Activated naive CD4-positive, alpha-beta T cell treated with anti-CD3 and anti-CD28 coated beads, Interleukin-2, amount 10 ng/mL, durations not matched to agents 7 days and 5 days (primary cell): ENCODE data around the gene TBX10.

Source experiments
- CTCF ChIA-PET: fragments of 350-600 bp; sonication (Branson Sonifier 250); formaldehyde crosslinking; loops from one replicate; lab custom pipeline; 2021; ENCODE audit warnings: antibody characterized with exemption; lab: Charles Lee
- DNase-seq: peaks from one replicate; pipeline ENCODE4 v3.0.0-alpha.2; 2020
- H3K27ac Mint-ChIP-seq: one replicate; pipeline ENCODE4 v1.8.0; 2021; ENCODE audit warnings: mild to moderate bottlenecking, moderate library complexity, mixed read lengths
- H3K27me3 Mint-ChIP-seq: one replicate; pipeline ENCODE4 v1.8.0; 2021; ENCODE audit warnings: mild to moderate bottlenecking, mixed read lengths
- H3K36me3 Mint-ChIP-seq: one replicate; pipeline ENCODE4 v1.8.0; 2021; ENCODE audit warnings: mixed read lengths
- H3K4me1 Mint-ChIP-seq: one replicate; pipeline ENCODE4 v1.8.0; 2021; ENCODE audit warnings: mixed read lengths
- H3K4me3 Mint-ChIP-seq: one replicate; pipeline ENCODE4 v1.8.0; 2021; ENCODE audit warnings: mild to moderate bottlenecking, moderate library complexity, mixed read lengths
- H3K9me3 Mint-ChIP-seq: one replicate; pipeline ENCODE4 v1.8.0; 2021; ENCODE audit warnings: mixed read lengths

TBX10 gene

DNA sequence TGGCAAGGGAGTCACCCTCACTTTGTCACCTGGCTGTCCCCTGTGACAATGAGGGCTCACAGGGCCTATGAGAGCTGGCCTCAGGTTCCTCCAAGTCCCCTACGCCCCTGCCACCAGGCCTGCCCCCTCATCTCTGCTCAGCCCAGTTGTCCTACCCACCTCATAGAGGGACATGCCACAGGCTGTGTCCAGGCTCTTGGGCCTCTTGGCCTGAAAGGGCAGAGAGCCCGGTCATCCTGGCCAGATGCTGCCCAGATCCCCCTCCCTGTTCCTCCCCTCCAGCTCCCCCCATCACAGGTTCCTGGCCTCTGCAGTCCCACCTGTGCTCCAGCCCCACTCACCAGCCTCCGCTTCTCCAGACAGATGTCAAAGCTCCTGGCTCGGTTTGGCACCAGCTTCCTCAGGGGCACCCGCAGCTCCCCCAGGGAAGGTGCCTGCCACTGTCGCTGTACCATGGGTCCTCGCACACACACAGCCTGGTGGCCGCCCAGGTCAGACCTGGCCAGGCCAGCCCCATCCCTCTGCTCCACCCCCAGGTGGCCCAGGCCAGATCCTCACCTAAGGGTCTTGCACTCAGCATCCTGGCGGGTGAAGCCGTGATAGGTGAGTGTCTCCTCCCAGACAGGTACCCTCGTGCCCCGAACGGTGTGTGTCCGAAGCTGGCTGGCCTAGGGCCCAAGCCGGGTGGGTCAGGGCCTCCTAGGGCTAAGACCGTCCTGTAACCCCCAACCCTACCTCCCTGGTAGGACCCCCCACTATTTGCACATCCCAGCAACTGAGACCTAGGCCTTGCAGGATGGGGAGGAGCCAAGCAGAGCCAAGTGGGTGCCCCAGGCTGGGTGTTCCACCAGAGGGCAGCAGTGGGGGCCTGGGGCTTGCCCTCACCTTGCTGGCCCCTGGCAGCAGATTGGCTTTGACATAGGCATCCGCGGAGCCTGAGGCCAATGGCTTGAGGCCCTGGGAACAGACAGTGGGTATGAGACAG, 24.5 kb downstream of the TBX10 start:
- Mint-ChIP-seq H3K4me1 (peaks cover 37% of the 10 kb centered on the region), H3K27me3 (peaks cover 14% of the 10 kb centered on the region), H3K36me3 (peaks cover 16% of the 10 kb centered on the region), H3K9me3 (no peaks in the 10 kb centered on the region), H3K27ac (peak overlapping the region; percentile 98), H3K4me3 (peak overlapping the region; percentile 67)
- DNase-seq: peak; percentile 76
- CTCF ChIA-PET: interaction anchor here (0.7 to 2.7 kb wide), 6 partner anchors 14 to 81 kb away, joined by 3 to 36 read pairs (median 6); partner anchors contain the start of genes GSTP1 and NUDT8

DNA sequence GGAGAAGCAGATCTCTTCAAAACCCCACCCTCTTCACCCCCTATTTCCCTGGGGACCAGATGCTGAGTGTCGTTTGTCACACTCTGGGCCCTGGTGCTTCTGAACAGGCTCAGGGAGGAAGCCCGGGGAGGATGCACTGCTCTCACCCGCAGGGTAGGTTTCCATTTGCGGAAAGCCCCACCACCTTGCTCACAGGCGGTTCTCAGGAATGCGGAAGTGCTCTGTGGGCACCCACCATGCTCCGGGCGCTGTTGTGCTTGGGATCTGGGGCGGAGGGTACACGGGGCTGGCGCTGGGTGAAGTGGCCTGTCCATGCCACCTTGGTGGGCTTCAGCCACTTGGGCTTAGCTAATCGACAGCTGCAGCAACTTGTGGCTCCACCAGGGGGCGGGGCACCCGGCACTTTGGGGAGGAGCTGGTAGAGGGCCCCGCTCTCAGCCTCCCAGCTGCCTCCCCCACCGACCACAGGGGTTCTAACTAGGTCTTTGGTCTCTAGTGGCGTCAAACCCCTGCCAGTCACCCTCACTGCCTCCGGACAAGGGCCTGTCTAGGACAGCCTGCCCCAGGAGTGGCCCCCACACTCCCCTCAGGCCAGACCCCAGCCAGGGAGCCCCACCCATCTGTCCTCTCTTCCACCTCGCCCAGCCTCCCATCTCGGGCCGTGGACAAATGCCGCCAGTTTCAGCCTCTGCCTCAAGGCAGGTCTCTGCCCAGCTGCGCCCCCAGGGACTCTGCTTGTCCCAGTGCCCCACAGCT, 25.4 kb downstream of the TBX10 start:
- H3K27ac Mint-ChIP-seq: peak overlapping the region; percentile 98
- H3K9me3 Mint-ChIP-seq: no peaks in the 10 kb centered on the region
- peaks cover 37% of the 10 kb centered on the region for H3K4me1 Mint-ChIP-seq
- H3K27me3 Mint-ChIP-seq: peaks cover 14% of the 10 kb centered on the region
- peak overlapping the region; percentile 67 for H3K4me3 Mint-ChIP-seq
- DNase-seq: peak; percentile 89
- peaks cover 19% of the 10 kb centered on the region for H3K36me3 Mint-ChIP-seq
- CTCF ChIA-PET: interaction anchor here (0.7 to 2.7 kb wide), 6 partner anchors 15 to 82 kb away, joined by 3 to 36 read pairs (median 6); partner anchors contain the start of genes GSTP1 and NUDT8

DNA sequence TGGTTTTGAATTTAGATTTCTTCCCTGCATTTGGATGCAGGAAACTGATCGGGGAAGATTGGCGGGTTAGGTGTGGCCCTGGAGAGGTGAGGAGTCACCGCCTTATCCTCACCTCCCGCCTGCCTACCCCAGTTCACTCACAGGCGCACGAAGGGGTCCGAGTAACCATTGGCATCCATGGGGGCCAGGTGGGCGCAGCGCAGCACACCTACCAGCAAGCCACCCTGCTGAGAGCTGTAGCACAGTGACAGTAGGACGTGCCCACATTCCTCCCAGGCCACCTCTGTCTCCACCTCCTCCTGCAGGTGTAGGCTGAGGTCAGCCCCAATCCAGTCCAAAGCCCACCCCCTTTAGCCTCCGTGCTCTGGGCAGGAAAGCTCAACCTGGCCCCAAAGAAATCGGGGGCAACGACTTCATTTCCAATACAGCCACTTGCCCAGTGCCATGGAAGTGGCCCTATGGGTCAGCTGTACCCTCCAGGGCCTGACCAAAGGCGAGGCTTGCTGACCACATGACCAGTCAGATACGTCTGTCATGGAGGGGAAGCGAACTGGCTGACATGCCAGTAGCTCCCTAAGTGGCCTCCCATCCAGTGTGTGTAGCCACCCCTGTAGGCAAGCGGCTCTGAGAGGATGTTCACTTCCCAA, 26.1 kb downstream of the TBX10 start:
- H3K27ac Mint-ChIP-seq: peak overlapping the region; percentile 98

DNA sequence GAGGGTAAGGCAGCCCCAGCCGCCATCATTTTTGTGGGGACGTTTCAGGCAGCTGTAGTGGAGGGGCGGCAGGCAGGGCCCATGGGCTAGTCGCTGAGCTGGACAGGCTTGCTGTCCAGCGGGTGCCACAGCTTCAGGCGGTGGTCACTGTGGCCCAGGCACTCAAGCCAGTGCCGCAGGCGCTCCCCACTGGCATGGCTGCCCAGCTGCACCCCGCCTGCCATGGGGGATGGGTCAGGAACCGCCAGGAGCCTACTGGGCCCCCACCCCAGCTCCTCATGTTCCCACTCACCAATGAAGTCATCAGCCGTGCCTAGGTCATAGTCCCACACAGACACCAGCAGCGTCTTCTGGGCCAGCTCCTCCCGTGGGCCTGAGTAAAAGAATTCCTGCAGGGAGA, 26.8 kb downstream of the TBX10 start:
- H3K9me3 Mint-ChIP-seq: no peaks in the 10 kb centered on the region
- peak; percentile 19 for DNase-seq
- H3K27ac Mint-ChIP-seq: peak overlapping the region; percentile 98
- peaks cover 47% of the 10 kb centered on the region for H3K4me1 Mint-ChIP-seq
- H3K36me3 Mint-ChIP-seq: peaks cover 25% of the 10 kb centered on the region
- peaks cover 14% of the 10 kb centered on the region for H3K27me3 Mint-ChIP-seq
- no peak overlapping the region for H3K4me3 Mint-ChIP-seq
- CTCF ChIA-PET: no interaction called here

More for the DNA sequence above, 26.1 kb downstream of the TBX10 start:
- peaks cover 23% of the 10 kb centered on the region for H3K36me3 Mint-ChIP-seq
- no peaks in the 10 kb centered on the region for H3K9me3 Mint-ChIP-seq
- H3K4me3 Mint-ChIP-seq: peak overlapping the region; percentile 67
- peak; percentile 20 for DNase-seq
- peaks cover 40% of the 10 kb centered on the region for H3K4me1 Mint-ChIP-seq
- CTCF ChIA-PET: interaction anchor here (1.6 to 2.7 kb wide), 4 partner anchors 16 to 78 kb away, joined by 6 to 36 read pairs (median 6); partner anchors contain the start of gene NUDT8
- peaks cover 14% of the 10 kb centered on the region for H3K27me3 Mint-ChIP-seq

DNA sequence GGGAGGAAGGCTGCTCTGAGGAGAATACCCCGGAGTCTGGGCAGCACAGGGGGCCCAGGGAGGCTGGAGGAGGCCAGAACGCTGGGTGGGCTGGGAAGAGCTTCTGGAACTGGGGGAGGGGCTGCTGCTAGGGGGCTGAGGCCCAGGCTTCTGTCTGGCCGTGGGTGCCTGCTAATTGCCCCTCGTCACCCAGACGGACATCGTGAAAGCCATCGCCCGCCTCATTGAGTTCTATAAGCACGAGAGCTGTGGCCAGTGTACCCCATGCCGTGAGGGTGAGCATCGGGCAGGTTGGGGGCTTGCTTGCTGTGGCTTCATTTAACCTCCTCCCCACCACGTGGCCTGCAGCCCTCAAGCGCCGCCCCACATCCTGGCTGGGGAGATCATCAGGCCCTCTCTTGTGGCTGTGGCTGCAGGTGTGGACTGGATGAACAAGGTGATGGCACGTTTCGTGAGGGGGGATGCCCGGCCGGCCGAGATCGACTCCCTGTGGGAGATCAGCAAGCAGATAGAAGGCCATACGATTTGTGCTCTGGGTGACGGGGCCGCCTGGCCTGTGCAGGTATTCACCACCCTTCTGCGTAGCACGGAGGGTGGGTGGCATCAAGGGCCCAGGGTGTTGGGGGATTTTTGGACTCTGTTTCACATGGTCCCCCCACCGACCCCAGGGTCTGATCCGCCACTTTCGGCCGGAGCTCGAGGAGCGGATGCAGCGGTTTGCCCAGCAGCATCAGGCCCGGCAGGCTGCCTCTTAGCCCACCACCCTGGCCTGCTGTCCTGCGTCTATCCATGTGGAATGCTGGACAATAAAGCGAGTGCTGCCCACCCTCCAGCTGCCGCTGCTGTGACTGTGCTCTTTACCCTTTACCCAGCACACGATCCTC, 27.6 kb downstream of the TBX10 start:
- peaks cover 48% of the 10 kb centered on the region for H3K4me1 Mint-ChIP-seq
- peak overlapping the region; percentile 98 for H3K27ac Mint-ChIP-seq
- CTCF ChIA-PET: no interaction called here

DNA sequence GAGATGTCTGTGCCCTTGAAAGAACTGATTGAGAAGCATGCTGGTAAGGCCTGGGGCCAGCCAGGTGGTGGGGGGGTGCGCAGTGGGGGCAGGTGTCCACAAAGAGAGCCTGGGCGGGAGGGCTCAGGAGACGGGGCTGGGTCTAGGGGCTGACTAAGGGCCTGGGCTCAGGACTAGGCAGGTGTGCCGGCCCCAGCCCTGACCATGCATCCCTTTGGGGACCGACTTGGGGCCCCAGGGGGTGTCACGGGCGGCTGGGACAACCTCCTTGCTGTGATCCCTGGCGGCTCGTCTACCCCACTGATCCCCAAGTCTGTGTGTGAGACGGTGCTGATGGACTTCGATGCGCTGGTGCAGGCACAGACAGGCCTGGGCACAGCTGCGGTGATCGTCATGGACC, 28.4 kb downstream of the TBX10 start:
- CTCF ChIA-PET: no interaction called here
- Mint-ChIP-seq H3K4me3 (no peak overlapping the region), H3K4me1 (peaks cover 47% of the 10 kb centered on the region), H3K27me3 (peaks cover 10% of the 10 kb centered on the region), H3K9me3 (no peaks in the 10 kb centered on the region), H3K27ac (no peak overlapping the region), H3K36me3 (peaks cover 25% of the 10 kb centered on the region)
- peak; percentile 18 for DNase-seq

More for the DNA sequence above, 27.6 kb downstream of the TBX10 start:
- H3K4me3 Mint-ChIP-seq: no peak overlapping the region
- no peaks in the 10 kb centered on the region for H3K9me3 Mint-ChIP-seq
- peaks cover 25% of the 10 kb centered on the region for H3K36me3 Mint-ChIP-seq
- DNase-seq: peak; percentile 19
- peaks cover 14% of the 10 kb centered on the region for H3K27me3 Mint-ChIP-seq

DNA sequence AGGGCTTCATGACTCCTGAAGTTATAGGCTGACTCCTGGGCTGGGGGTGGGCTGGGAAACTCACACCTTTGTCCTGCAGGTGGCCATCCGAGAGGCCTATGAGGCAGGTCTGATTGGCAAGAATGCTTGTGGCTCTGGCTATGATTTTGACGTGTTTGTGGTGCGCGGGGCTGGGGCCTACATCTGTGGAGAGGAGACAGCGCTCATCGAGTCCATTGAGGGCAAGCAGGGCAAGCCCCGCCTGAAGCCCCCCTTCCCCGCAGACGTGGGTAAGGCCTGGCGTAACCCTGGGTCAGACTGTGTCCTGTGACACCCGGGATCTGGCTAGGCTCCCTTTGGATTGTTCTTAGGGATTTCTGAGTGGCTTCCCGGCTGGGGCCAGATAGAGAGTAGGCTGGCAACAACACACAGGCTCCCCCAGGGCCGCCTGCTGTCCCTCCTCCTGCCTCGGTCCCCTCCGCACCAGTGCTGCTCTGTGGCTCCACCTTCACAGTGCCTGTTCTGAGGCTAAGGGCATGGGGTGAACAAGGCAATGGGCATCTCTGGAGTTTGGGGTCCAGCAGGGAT, 29.2 kb downstream of the TBX10 start:
- H3K9me3 Mint-ChIP-seq: no peaks in the 10 kb centered on the region
- peaks cover 25% of the 10 kb centered on the region for H3K36me3 Mint-ChIP-seq
- peak overlapping the region; percentile 37 for H3K27ac Mint-ChIP-seq
- H3K4me3 Mint-ChIP-seq: no peak overlapping the region
- DNase-seq: peak; percentile 16
- H3K27me3 Mint-ChIP-seq: peaks cover 2% of the 10 kb centered on the region
- CTCF ChIA-PET: no interaction called here
- H3K4me1 Mint-ChIP-seq: peaks cover 46% of the 10 kb centered on the region

DNA sequence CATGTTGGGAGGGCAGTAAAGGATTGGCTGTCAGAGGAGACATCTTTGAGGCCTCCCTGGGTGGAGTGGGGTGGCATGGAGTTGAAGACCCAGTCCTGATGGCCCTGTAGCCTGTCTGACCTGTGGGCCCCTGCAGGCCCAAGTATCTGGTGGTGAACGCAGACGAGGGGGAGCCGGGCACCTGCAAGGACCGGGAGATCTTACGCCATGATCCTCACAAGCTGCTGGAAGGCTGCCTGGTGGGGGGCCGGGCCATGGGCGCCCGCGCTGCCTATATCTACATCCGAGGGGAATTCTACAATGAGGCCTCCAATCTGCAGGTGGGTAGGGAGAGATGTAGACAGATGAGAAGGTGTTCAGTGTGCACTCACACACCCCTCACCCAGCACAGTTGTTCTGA, 30.2 kb downstream of the TBX10 start:
- H3K4me1 Mint-ChIP-seq: peaks cover 36% of the 10 kb centered on the region
- H3K27ac Mint-ChIP-seq: no peak overlapping the region
- DNase-seq: peak; percentile 14
- H3K36me3 Mint-ChIP-seq: peaks cover 25% of the 10 kb centered on the region
- CTCF ChIA-PET: no interaction called here
- H3K4me3 Mint-ChIP-seq: no peak overlapping the region
- no peaks in the 10 kb centered on the region for H3K27me3 Mint-ChIP-seq
- no peaks in the 10 kb centered on the region for H3K9me3 Mint-ChIP-seq

DNA sequence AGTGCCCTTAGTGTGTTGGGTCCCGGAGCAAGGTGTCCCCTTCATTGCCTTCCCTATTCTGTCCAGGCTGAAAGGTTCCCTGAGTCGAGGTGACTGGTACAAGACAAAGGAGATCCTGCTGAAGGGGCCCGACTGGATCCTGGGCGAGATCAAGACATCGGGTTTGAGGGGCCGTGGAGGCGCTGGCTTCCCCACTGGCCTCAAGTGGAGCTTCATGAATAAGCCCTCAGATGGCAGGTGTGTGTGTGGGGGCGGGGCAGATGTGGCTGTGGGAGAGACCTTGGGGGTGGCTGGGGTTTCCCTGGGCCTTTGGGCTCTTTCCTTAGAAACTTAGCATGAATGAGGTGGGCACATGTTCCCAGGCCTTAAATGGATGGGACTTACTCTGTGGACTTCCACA, 31.1 kb downstream of the TBX10 start:
- H3K4me3 Mint-ChIP-seq: peak overlapping the region; percentile 87
- H3K36me3 Mint-ChIP-seq: peaks cover 23% of the 10 kb centered on the region
- H3K27me3 Mint-ChIP-seq: no peaks in the 10 kb centered on the region
- H3K27ac Mint-ChIP-seq: peak overlapping the region; percentile 73
- peak; percentile 19 for DNase-seq
- CTCF ChIA-PET: interaction anchor here (0.8 kb wide), 1 partner anchor 22 kb away, joined by 3 read pairs; no protein-coding TSS in a partner anchor
- peaks cover 30% of the 10 kb centered on the region for H3K4me1 Mint-ChIP-seq
- no peaks in the 10 kb centered on the region for H3K9me3 Mint-ChIP-seq

DNA sequence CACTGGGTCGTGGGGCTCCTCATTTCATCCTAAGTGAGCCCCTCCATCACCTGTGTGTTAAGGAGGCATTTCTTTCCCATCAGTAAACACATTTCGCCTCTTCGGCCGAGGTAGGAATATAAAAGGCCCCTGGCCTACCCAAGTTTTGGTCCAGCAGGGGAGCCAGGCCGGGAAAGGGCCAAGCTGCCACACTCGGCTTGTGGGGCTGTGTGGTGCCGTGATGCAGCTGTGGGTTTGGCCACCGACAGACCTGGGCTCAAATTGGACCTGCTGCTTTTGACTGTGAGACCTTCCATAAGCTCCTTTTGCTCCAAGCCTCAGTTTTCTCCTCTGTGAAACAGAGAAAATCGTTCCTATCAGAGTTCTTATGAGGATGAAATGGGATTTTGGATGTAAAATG, 32.1 kb downstream of the TBX10 start:
- peaks cover 25% of the 10 kb centered on the region for H3K4me1 Mint-ChIP-seq
- CTCF ChIA-PET: interaction anchor here (0.6 to 0.8 kb wide), 2 partner anchors 23 to 74 kb away, joined by 3 read pairs; no protein-coding TSS in a partner anchor
- no peaks in the 10 kb centered on the region for H3K9me3 Mint-ChIP-seq
- H3K4me3 Mint-ChIP-seq: peak overlapping the region; percentile 87
- peak overlapping the region; percentile 73 for H3K27ac Mint-ChIP-seq
- DNase-seq: peak; percentile 18
- H3K36me3 Mint-ChIP-seq: peaks cover 19% of the 10 kb centered on the region
- H3K27me3 Mint-ChIP-seq: peaks cover 8% of the 10 kb centered on the region

DNA sequence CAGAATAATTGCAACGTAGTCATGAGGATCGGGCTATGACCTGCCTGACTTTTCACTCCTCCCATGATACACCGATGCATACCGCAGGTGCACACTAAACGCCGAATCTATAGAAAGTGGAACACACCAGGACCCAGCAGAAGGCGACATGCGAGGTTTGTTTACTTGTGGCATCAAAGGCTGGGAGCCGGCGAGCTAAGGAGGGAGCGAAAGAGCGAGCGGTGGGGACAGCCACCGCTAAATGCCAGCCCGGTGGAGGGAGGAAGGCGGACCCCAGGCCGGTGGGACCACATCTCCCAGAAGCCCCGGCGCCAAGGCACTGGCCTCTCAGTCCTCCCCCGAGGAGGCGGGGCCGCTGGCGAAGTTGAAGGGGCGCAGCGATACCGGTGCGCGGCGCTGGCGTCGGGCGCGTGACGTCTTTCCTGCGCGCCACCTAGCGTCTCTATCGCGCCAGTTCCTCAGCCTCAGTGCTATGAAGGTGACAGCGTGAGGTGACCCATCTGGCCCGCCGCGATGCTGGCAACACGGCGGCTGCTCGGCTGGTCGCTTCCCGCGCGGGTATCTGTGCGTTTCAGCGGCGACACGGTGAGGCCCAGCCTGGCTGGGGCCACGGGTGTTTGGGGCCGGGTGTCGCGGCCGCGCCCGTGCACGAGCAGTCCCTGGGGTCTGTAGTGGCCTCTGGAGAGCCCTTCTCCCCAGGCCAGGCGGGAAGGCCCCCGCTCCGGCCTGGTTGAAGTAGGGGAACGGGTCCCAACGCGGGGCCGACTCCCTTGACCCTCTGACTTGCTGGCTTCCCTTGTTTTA, 32.9 kb downstream of the TBX10 start, which contains the start of gene NDUFV1:
Gene NDUFV1 (plus strand): TSS at position 445 of the 804 bp plus-strand sequence. CDS start 69 bp downstream, at position 514.
- CTCF ChIA-PET: interaction anchor here (0.6 kb wide), 1 partner anchor 75 kb away, joined by 3 read pairs; no protein-coding TSS in a partner anchor
- peaks cover 22% of the 10 kb centered on the region for H3K4me1 Mint-ChIP-seq
- peaks cover 12% of the 10 kb centered on the region for H3K36me3 Mint-ChIP-seq
- H3K27me3 Mint-ChIP-seq: peaks cover 8% of the 10 kb centered on the region
- peak; percentile 98 for DNase-seq
- H3K4me3 Mint-ChIP-seq: peak within 1 kb of the TSS; percentile 87
- H3K27ac Mint-ChIP-seq: peak within 1 kb of the TSS; percentile 73
- no peaks in the 10 kb centered on the region for H3K9me3 Mint-ChIP-seq

DNA sequence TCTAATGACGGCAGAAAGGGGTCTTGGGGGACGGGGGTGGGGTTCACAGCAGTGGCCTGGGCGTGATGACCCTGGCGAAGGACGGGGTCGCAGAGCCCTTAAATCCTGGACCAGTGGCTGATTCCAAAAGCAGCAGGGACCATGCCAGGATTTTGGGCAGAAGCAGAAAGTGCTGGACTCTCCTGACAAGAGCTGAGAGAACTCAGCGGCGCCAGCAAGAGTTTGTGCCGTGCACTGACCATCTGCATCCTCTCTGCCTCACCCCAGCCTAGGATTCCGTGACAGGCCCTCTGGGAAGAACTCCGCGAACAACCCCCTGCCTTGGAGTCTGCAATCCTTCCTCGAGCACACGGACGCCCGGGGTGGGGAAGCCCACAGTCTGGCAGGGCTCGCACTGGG, 33.5 kb downstream of the TBX10 start:
- no peak for DNase-seq
- peaks cover 11% of the 10 kb centered on the region for H3K27me3 Mint-ChIP-seq
- H3K4me1 Mint-ChIP-seq: peaks cover 22% of the 10 kb centered on the region
- peak overlapping the region; percentile 87 for H3K4me3 Mint-ChIP-seq
- H3K9me3 Mint-ChIP-seq: no peaks in the 10 kb centered on the region
- CTCF ChIA-PET: no interaction called here
- H3K27ac Mint-ChIP-seq: peak overlapping the region; percentile 73
- H3K36me3 Mint-ChIP-seq: peaks cover 12% of the 10 kb centered on the region
